ENCODE results near the gene SFMBT1. TPM values are rescaled to one million over a fixed set of nuclear protein-coding genes. Genes with fewer than 3 reads are reported as not detected.

The SFMBT1 gene
- total and polyA plus RNA-seq, 2 of the 4 experiments (the other 2 are of a cell fraction): 1.0 to 1.8 TPM

GRCh38 chr3:52865994-52866393 lies 179.9 kb downstream of the SFMBT1 start:
- Histone ChIP-seq H4K20me1 (ENCODE audit: insufficient read depth, low read length) (no peaks in the 10 kb centered on the region), H3K56ac (ENCODE audit: extremely low read depth, insufficient read depth, low read length) (no peak overlapping the region), H3K23ac (ENCODE audit: low read depth, low read length) (no peak overlapping the region), H3K36me3 (ENCODE audit: control insufficient read depth, insufficient read depth, low read length) (no peaks in the 10 kb centered on the region), H3K27ac (ENCODE audit: insufficient read depth, low read length) (no peak overlapping the region), H2AK5ac (ENCODE audit: low read depth, low read length) (no peak overlapping the region), H3K4me2 (ENCODE audit: low read depth, low read length) (no peak overlapping the region), H3K9me3 (ENCODE audit: control insufficient read depth, insufficient read depth, low read length) (no peaks in the 10 kb centered on the region), H4K91ac (ENCODE audit: insufficient read depth, low read depth, low read length) (no peak overlapping the region), H2BK5ac (ENCODE audit: low read depth, low read length, poor library complexity, severe bottlenecking) (no peak overlapping the region), H3K9me1 (ENCODE audit: insufficient read depth, low read length) (peaks cover 2% of the 10 kb centered on the region; the same call in 1 of the 2 replicates), H3K4ac (ENCODE audit: low read depth, low read length) (no peak overlapping the region), H2AFZ (replicated peaks; ENCODE audit: low read length, poor library complexity) (no peak overlapping the region), H3K4me3 (ENCODE audit: insufficient read depth, low read depth, low read length) (no peak overlapping the region), H3K4me1 (ENCODE audit: control insufficient read depth, insufficient read depth, low read length) (no peaks in the 10 kb centered on the region), H4K8ac (ENCODE audit: low read depth in 2 of 2, low read length in 2 of 2) (no peak overlapping the region), H3K9ac (ENCODE audit: low read depth, low read length) (no peak overlapping the region), H3K27me3 (ENCODE audit: control insufficient read depth, insufficient read depth, low read length) (no peaks in the 10 kb centered on the region), H3K18ac (ENCODE audit: low read depth, low read length) (no peak overlapping the region), H3K79me1 (ENCODE audit: low read depth in 1 of 2, low read length in 2 of 2) (peaks cover under 1 to 16% of the 10 kb centered on the region in 2 experiments; a peak in 2 of 4 replicates), H2AK9ac (replicated peaks; ENCODE audit: low read depth, low read length, poor library complexity) (no peak overlapping the region), H2BK20ac (ENCODE audit: low read depth, low read length) (no peak overlapping the region), H2BK120ac (ENCODE audit: low read depth, low read length) (no peak overlapping the region), H3K14ac (replicated peaks; ENCODE audit: low read depth, low read length) (no peak overlapping the region), H2BK15ac (ENCODE audit: low read depth, low read length) (no peak overlapping the region), H4K5ac (ENCODE audit: low read depth, low read length) (no peak overlapping the region)
- in situ Hi-C loops (cut with MboI; ENCODE audit: low sequenced_read_pairs) (no loop called here), dilution Hi-C loops (cut with HindIII; ENCODE audit: low sequenced_read_pairs, unreplicated experiment) (no loop called here), intact Hi-C loops (cut with micrococcal nuclease) (no loop called here)
- ATAC-seq (ENCODE audit: low read depth) (no peak), DNase-seq (no peak)
- 99% methylated on average over 10 of the region's 13 CpGs; no CpG with 5 or more reads in 1 of the 2 experiments for WGBS, 2 experiments (ENCODE audit: extremely low coverage in 2 of 2, insufficient read length in 1 of 2)
- ChIA-PET POLR2A (ENCODE audit: unreplicated experiment) (no interaction called here), CTCF (no interaction called here)
- BruUV-seq (replicated peaks): no TSS peak
- TF ChIP-seq ELK1 (IDR thresholded peaks at IDR 0.05; ENCODE audit: borderline replicate concordance, low read depth, low read length) (no peak), FOS (IDR thresholded peaks at IDR 0.05; ENCODE audit: low read depth, low read length) (no peak), SMC3 (IDR thresholded peaks at IDR 0.05; ENCODE audit: low read depth, low read length) (no peak), RCOR1 (IDR thresholded peaks at IDR 0.05; ENCODE audit: insufficient replicate concordance, low read length) (no peak), BHLHE40 (IDR thresholded peaks at IDR 0.05; ENCODE audit: low read depth, low read length) (no peak), MAFK (IDR thresholded peaks at IDR 0.05; ENCODE audit: low read depth, low read length) (no peak)

Measured in IMR-90 (cell line).